Sigmoid colon (tissue), 7 donors: ENCODE data around the gene DNAAF3. TPM values are rescaled to one million over a fixed set of nuclear protein-coding genes. Genes with fewer than 3 reads are reported as not detected.

Experiments used
- DNase-seq: peaks from one replicate; pipeline ENCODE4 v3.0.0-alpha.2; 2019
- H3K27ac ChIP-seq, 4 donors: fragments of 200-600 bp; sonication (generic); one replicate each; pipeline ENCODE4 v1.5.1; 2016 to 2019; ENCODE audit warnings: mild to moderate bottlenecking in 1 of 4
- H3K27me3 ChIP-seq, 3 donors: fragments of 200-600 bp; sonication (generic); one replicate each; pipeline ENCODE4 v1.5.1; 2019; ENCODE audit warnings: mild to moderate bottlenecking in 1 of 3
- H3K36me3 ChIP-seq, 4 donors: fragments of 200-600 bp; sonication (generic); one replicate each; pipeline ENCODE4 v1.5.1; 2016 to 2019
- H3K4me1 ChIP-seq, 4 donors: fragments of 200-600 bp; sonication (generic); one replicate each; pipeline ENCODE4 v1.5.1; 2017 to 2019
- H3K4me3 ChIP-seq, 4 donors: fragments of 200-600 bp; sonication (generic); one replicate each; pipeline ENCODE4 v1.5.1; 2017 to 2019; ENCODE audit warnings: mild to moderate bottlenecking in 2 of 4, moderate library complexity in 1 of 4
- H3K9me3 ChIP-seq, 4 donors: fragments of 200-600 bp in 3 of 4; sonication (generic) in 3 of 4; one replicate each; pipeline versions ENCODE4 v1.5.1 to v1.6.1; 2013 to 2019
- CTCF ChIP-seq, 4 experiments: fragments of 450-650 bp in 3 of 4; fragments of 200-600 bp in 1 of 4; IDR thresholded peaks; one replicate each; pipeline ENCODE4 v1.5.1; 2016 to 2019; ENCODE audit warnings: antibody characterized with exemption in 4 of 4, mild to moderate bottlenecking in 3 of 4, moderate library complexity in 2 of 4
- EP300 ChIP-seq, 4 donors: sonication (generic); formaldehyde crosslinking; IDR thresholded peaks; one replicate each; pipeline ENCODE4 v1.6.1; 2017; ENCODE audit warnings: antibody characterized with exemption in 4 of 4
- POLR2A ChIP-seq, 2 donors: fragments of 450-650 bp; IDR thresholded peaks; one replicate each; pipeline ENCODE4 v1.6.1; 2016; ENCODE audit warnings: antibody characterized with exemption in 2 of 2, mild to moderate bottlenecking in 2 of 2, moderate library complexity in 2 of 2
- POLR2AphosphoS5 ChIP-seq, 4 donors: sonication (generic); formaldehyde crosslinking; IDR thresholded peaks; one replicate each; pipeline ENCODE4 v1.6.1; 2017; ENCODE audit warnings: antibody characterized with exemption in 4 of 4
- WGBS, 2 donors: extraction: QIAGEN DNeasy Blood & Tissue Kit; methylation state at CpG; one replicate each; pipeline ENCODE4 v1.1.7; 2013; 5-methylcytosine and 5-hydroxymethylcytosine counted together
- intact Hi-C: fragments of 100-400 bp; cut with DNase I; formaldehyde crosslinking; loops from one replicate; pipeline ENCODE4 v1.15.1; 2023
- polyA plus RNA-seq, 3 donors: library from polyadenylated mRNA; stranded (reverse); fragments of 200-250 nt; gene quantifications; one replicate each; pipeline ENCODE4 v1.2.3, GENCODE V29; 2013
- total RNA-seq, 4 donors: library from RNA; depleted of rRNA; stranded (reverse); fragments of >200 nt; gene quantifications; one replicate each; pipeline ENCODE4 v1.1.0, GENCODE V29; 2016
- donor health status: healthy with polysubstance abuse.
- donor health status: Bipolar disorder and iron deficiency.
- donor health status: healthy.

Gene DNAAF3
- total and polyA plus RNA-seq, 7 donors, result 1.1 TPM; not detected in 6

DNA sequence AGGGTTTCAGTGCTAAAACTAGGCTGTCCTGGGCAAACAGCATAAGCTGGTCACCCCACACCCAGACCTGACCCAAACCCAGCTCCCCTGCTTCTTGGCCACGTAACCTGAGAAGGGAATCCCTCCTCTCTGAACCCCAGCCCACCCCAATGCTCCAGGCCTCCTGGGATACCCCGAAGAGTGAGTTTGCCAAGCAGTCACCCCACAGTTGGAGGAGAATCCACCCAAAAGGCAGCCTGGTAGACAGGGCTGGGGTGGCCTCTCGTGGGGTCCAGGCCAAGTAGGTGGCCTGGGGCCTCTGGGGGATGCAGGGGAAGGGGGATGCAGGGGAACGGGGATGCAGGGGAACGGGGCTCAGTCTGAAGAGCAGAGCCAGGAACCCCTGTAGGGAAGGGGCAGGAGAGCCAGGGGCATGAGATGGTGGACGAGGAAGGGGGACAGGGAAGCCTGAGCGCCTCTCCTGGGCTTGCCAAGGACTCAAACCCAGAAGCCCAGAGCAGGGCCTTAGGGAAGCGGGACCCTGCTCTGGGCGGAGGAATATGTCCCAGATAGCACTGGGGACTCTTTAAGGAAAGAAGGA, 51.8 kb downstream of the DNAAF3 start:
- 91 to 95% methylated on average over 9 of the region's 9 CpGs for WGBS, 2 donors

DNA sequence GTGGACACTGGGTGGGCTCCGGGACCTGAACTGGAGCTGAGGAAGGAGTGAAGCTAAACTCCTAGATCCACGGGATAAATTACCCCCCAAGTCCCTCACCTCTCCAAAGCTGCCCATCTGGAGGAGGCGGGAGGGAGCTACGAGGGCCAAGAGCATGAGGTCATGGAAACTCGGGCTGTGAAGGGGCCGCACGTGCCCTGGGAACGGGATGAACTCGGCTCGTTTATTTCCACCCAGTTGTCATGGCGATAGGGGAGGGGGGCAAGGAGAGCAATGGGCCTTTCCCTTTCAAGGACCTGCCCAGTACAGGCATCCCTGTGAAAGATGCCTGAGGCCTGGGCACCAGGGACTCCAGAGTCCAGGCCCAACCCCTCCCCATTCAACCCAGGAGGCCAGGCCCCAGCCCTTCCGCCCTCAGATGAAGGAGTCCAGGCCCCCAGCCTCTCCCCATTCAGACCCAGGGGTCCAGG, 52.8 kb downstream of the DNAAF3 start:
- H3K27me3 ChIP-seq, result no peaks in the 10 kb centered on the region
- peak; percentile 99 for DNase-seq
- H3K9me3 ChIP-seq, result no peaks in the 10 kb centered on the region
- TF ChIP-seq POLR2A (IDR thresholded peaks at IDR 0.05) (peak; percentile 13 to 65), POLR2AphosphoS5 (IDR thresholded peaks at IDR 0.05) (peak; percentile 80 to 93 (median 82)), CTCF (IDR thresholded peaks at IDR 0.05) (no peak), EP300 (IDR thresholded peaks at IDR 0.05) (peak; percentile 97 to 99 (median 99))
- WGBS, 2 donors, result 55 to 59% methylated on average over 12 of the region's 12 CpGs
- peak overlapping the region; percentile 95 to 99 (median 98) for H3K27ac ChIP-seq
- H3K4me1 ChIP-seq, result peaks cover 0 to 78% (median 65%) of the 10 kb centered on the region in 4 donors
- peaks cover 0 to 27% (median 8%) of the 10 kb centered on the region in 4 donors for H3K36me3 ChIP-seq
- peak overlapping the region in 3 of 4 donors; percentile 25 to 96 (median 35) for H3K4me3 ChIP-seq
- intact Hi-C loops, result loop anchor here (2.0 to 10.0 kb wide), 4 partner anchors 25 to 919 kb away; partner anchors contain the start of genes LENG9, TSEN34 and U2AF2

More for the DNA sequence above, 51.8 kb downstream of the DNAAF3 start:
- DNase-seq, result no peak
- Histone ChIP-seq H3K4me3 (peak overlapping the region in 3 of 4 donors; percentile 84 to 96 (median 87)), H3K36me3 (peaks cover 0 to 17% (median 6%) of the 10 kb centered on the region in 4 donors), H3K27ac (peak overlapping the region; percentile 95 to 99 (median 98)), H3K27me3 (no peaks in the 10 kb centered on the region), H3K9me3 (no peaks in the 10 kb centered on the region), H3K4me1 (peaks cover 0 to 74% (median 63%) of the 10 kb centered on the region in 4 donors)
- TF ChIP-seq EP300 (IDR thresholded peaks at IDR 0.05), result no peak
- TF ChIP-seq POLR2AphosphoS5 (IDR thresholded peaks at IDR 0.05), result no peak
- no peak for TF ChIP-seq CTCF (IDR thresholded peaks at IDR 0.05)
- TF ChIP-seq POLR2A (IDR thresholded peaks at IDR 0.05), result no peak
- intact Hi-C loops, result loop anchor here (5.0 to 10.0 kb wide), 4 partner anchors 540 to 1247 kb away; partner anchors contain the start of genes LENG9, MYADM, TSEN34 and U2AF2

DNA sequence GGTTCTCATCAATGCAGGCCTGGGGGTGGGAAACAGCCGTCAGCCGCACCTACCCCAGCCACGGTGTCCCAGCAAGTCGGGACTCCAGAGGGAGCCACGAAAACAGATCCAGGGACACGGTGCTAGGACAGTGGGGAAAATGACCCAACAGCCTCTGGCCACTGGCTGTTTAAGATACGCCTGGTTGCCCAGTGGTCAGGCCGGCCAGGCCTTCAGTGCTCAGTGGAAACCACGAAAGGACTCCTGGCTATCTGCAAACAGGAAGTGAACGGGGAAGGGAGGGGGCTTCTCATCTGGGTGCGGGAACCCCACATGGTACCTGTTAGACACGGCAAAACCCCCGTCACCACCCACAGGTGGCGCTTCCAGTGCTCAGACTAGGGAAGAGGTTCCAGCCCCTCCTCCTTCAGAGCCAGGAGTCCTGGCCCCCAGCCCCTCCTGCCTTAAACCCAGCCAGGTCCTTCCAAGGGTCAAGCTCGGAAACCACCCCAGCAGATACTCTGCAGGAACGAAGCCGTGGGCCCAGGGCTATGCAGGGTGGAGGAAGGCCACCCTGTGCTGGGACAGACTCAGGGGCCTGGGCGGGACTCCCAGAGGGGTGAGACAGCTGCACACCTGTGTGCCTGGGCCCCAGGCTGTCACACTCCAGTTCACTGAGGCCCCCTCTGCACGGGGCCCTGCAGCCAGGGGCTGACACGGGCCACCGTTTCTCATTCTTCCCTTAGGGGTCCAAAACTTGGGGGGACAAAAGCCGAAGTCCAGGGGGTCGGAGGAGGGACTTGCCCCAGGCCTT, 53.4 kb downstream of the DNAAF3 start:
- Histone ChIP-seq H3K4me1 (peaks cover 0 to 72% (median 59%) of the 10 kb centered on the region in 4 donors), H3K36me3 (peaks cover 0 to 29% (median 8%) of the 10 kb centered on the region in 4 donors), H3K4me3 (peak overlapping the region in 3 of 4 donors; percentile 25 to 96 (median 35)), H3K9me3 (no peaks in the 10 kb centered on the region), H3K27ac (peak overlapping the region; percentile 95 to 99 (median 98)), H3K27me3 (no peaks in the 10 kb centered on the region)
- 74 to 85% methylated on average over 23 of the region's 23 CpGs for WGBS, 2 donors
- TF ChIP-seq POLR2A (IDR thresholded peaks at IDR 0.05) (no peak), POLR2AphosphoS5 (IDR thresholded peaks at IDR 0.05) (no peak), CTCF (IDR thresholded peaks at IDR 0.05) (no peak), EP300 (IDR thresholded peaks at IDR 0.05) (no peak)
- intact Hi-C loops, result loop anchor here (2.0 to 10.0 kb wide), 4 partner anchors 24 to 918 kb away; partner anchors contain the start of genes LENG9, TSEN34 and U2AF2
- DNase-seq, result no peak

DNA sequence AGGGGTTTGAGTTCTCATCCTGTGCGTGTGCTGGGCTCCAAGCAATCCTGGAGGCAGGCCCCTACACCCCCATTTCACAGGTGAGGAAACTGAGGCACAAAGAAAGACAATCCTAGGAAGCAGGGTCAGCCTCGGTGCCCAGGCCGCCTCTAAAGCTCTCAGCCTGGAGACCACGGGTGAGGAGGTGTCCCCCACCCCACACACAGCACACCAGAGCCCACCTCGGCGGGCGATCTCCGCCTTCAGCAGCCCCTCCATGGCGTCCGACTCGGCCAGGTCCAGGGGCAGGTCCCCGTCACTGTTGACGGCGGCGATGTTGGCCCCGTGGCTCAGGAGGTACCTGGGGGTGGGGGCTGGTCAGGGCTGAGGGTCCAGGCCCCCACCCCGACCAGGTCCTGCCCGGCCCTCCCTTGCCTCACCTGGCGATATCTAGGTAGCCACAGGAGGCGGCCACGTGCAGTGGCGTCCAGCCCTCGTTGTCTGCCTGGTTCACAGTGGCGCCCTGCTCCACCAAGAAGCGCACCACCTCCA, 54.1 kb downstream of the DNAAF3 start:
- DNase-seq, result no peak
- Histone ChIP-seq H3K9me3 (no peaks in the 10 kb centered on the region), H3K36me3 (peaks cover 0 to 29% (median 8%) of the 10 kb centered on the region in 4 donors), H3K27me3 (no peaks in the 10 kb centered on the region), H3K27ac (peak overlapping the region; percentile 95 to 99 (median 98)), H3K4me1 (peaks cover 0 to 70% (median 59%) of the 10 kb centered on the region in 4 donors), H3K4me3 (peak overlapping the region in 1 of 4 donors; percentile 96)
- intact Hi-C loops, result loop anchor here (2.0 to 10.0 kb wide), 4 partner anchors 24 to 918 kb away; partner anchors contain the start of genes LENG9, TSEN34 and U2AF2
- WGBS, 2 donors, result 94 to 96% methylated on average over 25 of the region's 25 CpGs
- TF ChIP-seq POLR2A (IDR thresholded peaks at IDR 0.05), result no peak
- TF ChIP-seq EP300 (IDR thresholded peaks at IDR 0.05), result no peak
- no peak for TF ChIP-seq POLR2AphosphoS5 (IDR thresholded peaks at IDR 0.05)
- no peak for TF ChIP-seq CTCF (IDR thresholded peaks at IDR 0.05)
